ENCODE data around the gene ADRA2C.

Gene ADRA2C

GRCh38 chr4:3766036-3766784, at the start of gene ADRA2C:
Gene ADRA2C, plus strand, starts transcription at chr4:3766385. Its CDS starts 222 bp downstream, at chr4:3766607.
- TF ChIP-seq CTCF (IDR thresholded peaks at IDR 0.05; ENCODE audit: low read depth, low read length, missing control alignments), result no peak
- no peak for DNase-seq (ENCODE audit: extremely low read depth, low read depth)
- 0 out of 2 replicates have a peak within 1 kb of the TSS, but pooled peaks have one; percentile 16 for H3K4me3 ChIP-seq (replicated peaks; ENCODE audit: low read depth, low read length)

- DNase-seq (ENCODE audit: extremely low read depth, low read depth), result no peak
- TF ChIP-seq CTCF (IDR thresholded peaks at IDR 0.05; ENCODE audit: low read depth, low read length, missing control alignments), result no peak
- no peak overlapping the region for H3K4me3 ChIP-seq (replicated peaks; ENCODE audit: low read depth, low read length)
Measured at GRCh38 chr4:3716631-3717235, 49.5 kb upstream of the ADRA2C start.

GRCh38 chr4:3717241-3717640, 48.9 kb upstream of the ADRA2C start:
- TF ChIP-seq CTCF (IDR thresholded peaks at IDR 0.05; ENCODE audit: low read depth, low read length, missing control alignments), result no peak
- DNase-seq (ENCODE audit: extremely low read depth, low read depth), result no peak
- H3K4me3 ChIP-seq (replicated peaks; ENCODE audit: low read depth, low read length), result no peak overlapping the region

GRCh38 chr4:3718462-3718861, 47.7 kb upstream of the ADRA2C start:
- no peak overlapping the region for H3K4me3 ChIP-seq (replicated peaks; ENCODE audit: low read depth, low read length)
- TF ChIP-seq CTCF (IDR thresholded peaks at IDR 0.05; ENCODE audit: low read depth, low read length, missing control alignments), result no peak
- no peak for DNase-seq (ENCODE audit: extremely low read depth, low read depth)

GRCh38 chr4:3719191-3719590, 47.0 kb upstream of the ADRA2C start:
- DNase-seq (ENCODE audit: extremely low read depth, low read depth), result no peak
- no peak for TF ChIP-seq CTCF (IDR thresholded peaks at IDR 0.05; ENCODE audit: low read depth, low read length, missing control alignments)
- H3K4me3 ChIP-seq (replicated peaks; ENCODE audit: low read depth, low read length), result no peak overlapping the region

- TF ChIP-seq CTCF (IDR thresholded peaks at IDR 0.05; ENCODE audit: low read depth, low read length, missing control alignments), result no peak
- DNase-seq (ENCODE audit: extremely low read depth, low read depth), result no peak
Measured at GRCh38 chr4:3719836-3720235, 46.3 kb upstream of the ADRA2C start.

More at GRCh38 chr4:3719836-3720235, 46.3 kb upstream of the ADRA2C start:
- no peak overlapping the region for H3K4me3 ChIP-seq (replicated peaks; ENCODE audit: low read depth, low read length)
